T1000 (cell line): ENCODE measurements around the gene BCL2L13.
"Not testable (repeated sequence)": the region's sequence is repeated elsewhere in the genome, so short reads cannot be mapped to it uniquely, and the experiment has no call there.

Experiments used
- DNase-seq: peaks from one replicate; lab custom pipeline; 2025; ENCODE audit warnings: mixed read lengths; lab: John Stamatoyannopoulos, UW

Gene BCL2L13

GRCh38 chr22:17764852-17765251 is 126.3 kb downstream of the BCL2L13 start:
- not testable (repeated sequence) for DNase-seq

- no peak for DNase-seq
Observed at GRCh38 chr22:17767233-17768065, 128.9 kb downstream of the BCL2L13 start.

- DNase-seq, result no peak
Observed at GRCh38 chr22:17769013-17769715, 130.6 kb downstream of the BCL2L13 start.

- no peak for DNase-seq
Observed at GRCh38 chr22:17769716-17770082, 131.1 kb downstream of the BCL2L13 start.

GRCh38 chr22:17770180-17771077 is 131.9 kb downstream of the BCL2L13 start:
- DNase-seq, result no peak

- no peak for DNase-seq
Observed at GRCh38 chr22:17772249-17772957, 133.8 kb downstream of the BCL2L13 start.

- no peak for DNase-seq
Observed at GRCh38 chr22:17772958-17773605, 134.5 kb downstream of the BCL2L13 start.

- DNase-seq, result no peak
Observed at GRCh38 chr22:17773606-17774205, 135.1 kb downstream of the BCL2L13 start.

- no peak for DNase-seq
Observed at GRCh38 chr22:17774206-17774925, 135.8 kb downstream of the BCL2L13 start, which contains the start of gene BID. TSS of gene BID (minus strand) at chr22:17774469. CDS start at chr22:17750116, 24,353 bp downstream.

- DNase-seq, result no peak
Observed at GRCh38 chr22:17774926-17775685, 136.5 kb downstream of the BCL2L13 start.

GRCh38 chr22:17775781-17776465 is 137.4 kb downstream of the BCL2L13 start:
- no peak for DNase-seq

- no peak for DNase-seq
Observed at GRCh38 chr22:17777005-17777716, 138.6 kb downstream of the BCL2L13 start.

- DNase-seq, result no peak
Observed at GRCh38 chr22:17777717-17778044, 139.1 kb downstream of the BCL2L13 start.

GRCh38 chr22:17778412-17778976 is 139.9 kb downstream of the BCL2L13 start:
- no peak for DNase-seq

GRCh38 chr22:17779286-17780115 is 140.9 kb downstream of the BCL2L13 start:
- no peak for DNase-seq

GRCh38 chr22:17780116-17780740 is 141.7 kb downstream of the BCL2L13 start:
- DNase-seq, result no peak
